Suprapubic skin (tissue), 4 donors: ENCODE measurements around the gene GRIA3. TPM values are rescaled to one million over a fixed set of nuclear protein-coding genes. Genes with fewer than 3 reads are reported as not detected.

Source experiments
- DNase-seq, 2 donors: peaks; one replicate each; pipeline ENCODE4 v3.0.0-alpha.2; 2019; ENCODE audit warnings: low spot score in 2 of 2
- H3K27ac ChIP-seq: fragments of 200-600 bp; sonication (generic); one replicate; pipeline ENCODE4 v1.5.1; 2019
- H3K27me3 ChIP-seq: fragments of 200-600 bp; sonication (generic); one replicate; pipeline ENCODE4 v1.5.1; 2019
- H3K36me3 ChIP-seq: fragments of 200-600 bp; sonication (generic); one replicate; pipeline ENCODE4 v1.5.1; 2019
- H3K4me1 ChIP-seq: fragments of 200-600 bp; sonication (generic); one replicate; pipeline ENCODE4 v1.5.1; 2019
- H3K4me3 ChIP-seq: fragments of 200-600 bp; sonication (generic); one replicate; pipeline ENCODE4 v1.5.1; 2019; ENCODE audit warnings: mild to moderate bottlenecking
- H3K9me3 ChIP-seq: fragments of 200-600 bp; sonication (generic); one replicate; pipeline ENCODE4 v1.5.1; 2019
- EP300 ChIP-seq: sonication (generic); formaldehyde crosslinking; IDR thresholded peaks from one replicate; pipeline ENCODE4 v1.6.1; 2017; ENCODE audit warnings: antibody characterized with exemption
- POLR2A ChIP-seq, 2 donors: fragments of 450-650 bp; IDR thresholded peaks; one replicate each; pipeline ENCODE4 v1.6.1; 2017; ENCODE audit warnings: antibody characterized with exemption in 2 of 2, mild to moderate bottlenecking in 2 of 2, moderate library complexity in 2 of 2
- POLR2AphosphoS5 ChIP-seq, 3 donors: sonication (generic); formaldehyde crosslinking; IDR thresholded peaks; one replicate each; pipeline ENCODE4 v1.6.1; 2017; ENCODE audit warnings: antibody characterized with exemption in 3 of 3
- WGBS: methylation state at CpG from one replicate; pipeline ENCODE4 v1.1.5; 2018; 5-methylcytosine and 5-hydroxymethylcytosine counted together
- total RNA-seq, 4 donors: library from RNA; depleted of rRNA; stranded (reverse); fragments of >200 nt; gene quantifications; one replicate each; pipeline ENCODE4 v1.1.0, GENCODE V29; 2016
- TF ChIP-seq, protein P1 (sequence below), 2 donors: fragments of 200-600 bp in 1 of 2; fragments of 450-650 bp in 1 of 2; sonication (generic) in 1 of 2; IDR thresholded peaks; one replicate each; pipeline ENCODE4 v1.5.1; 2016 to 2019; ENCODE audit warnings: antibody characterized with exemption in 2 of 2, mild to moderate bottlenecking in 1 of 2, moderate library complexity in 1 of 2

GRIA3 gene
- under 1 TPM in 3 of 4 donors, not detected in 1; 0.19 to 0.38 (median 0.29) TPM for total RNA-seq

DNA sequence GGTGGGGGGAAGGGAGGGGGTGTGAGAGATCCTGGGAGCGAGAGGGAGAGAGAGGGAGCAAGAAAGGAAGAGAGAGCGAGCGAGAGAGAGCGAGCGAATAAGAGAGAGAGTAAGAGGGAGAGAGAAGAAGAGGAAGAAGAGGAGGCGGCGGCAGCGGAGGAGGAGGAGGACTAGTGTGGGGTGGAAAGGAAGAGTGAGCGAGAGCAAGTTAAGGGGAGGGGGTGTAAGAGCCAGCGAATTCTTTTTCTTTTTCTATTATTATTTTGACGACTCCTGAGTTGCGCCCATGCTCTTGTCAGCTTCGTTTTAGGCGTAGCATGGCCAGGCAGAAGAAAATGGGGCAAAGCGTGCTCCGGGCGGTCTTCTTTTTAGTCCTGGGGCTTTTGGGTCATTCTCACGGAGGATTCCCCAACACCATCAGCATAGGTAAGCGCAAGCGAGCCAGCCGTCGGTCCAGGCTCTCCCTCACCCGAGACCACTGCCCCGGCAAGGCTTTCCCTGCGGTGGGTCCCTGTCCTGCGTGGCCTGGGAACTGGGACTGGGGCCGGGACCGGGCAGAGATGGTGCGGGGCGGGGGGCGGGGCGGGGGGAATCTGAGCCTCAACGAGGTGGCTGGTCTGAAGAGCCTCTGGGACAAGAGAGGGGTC lies at the start of gene GRIA3:
Gene GRIA3, plus strand, starts transcription at position 60 of the 647 bp plus-strand sequence. Its CDS starts 258 bp downstream, at position 318.
- H3K36me3 ChIP-seq = no peaks in the 10 kb centered on the region
- H3K27me3 ChIP-seq = peaks cover 4% of the 10 kb centered on the region
- 39% methylated on average over 31 of the region's 33 CpGs for WGBS
- peaks cover 5% of the 10 kb centered on the region for H3K4me1 ChIP-seq
- H3K4me3 ChIP-seq = peak within 1 kb of the TSS; percentile 44
- no peak within 1 kb of the TSS for H3K27ac ChIP-seq
- TF ChIP-seq POLR2AphosphoS5 (IDR thresholded peaks at IDR 0.05) (no peak), EP300 (no peak), POLR2A (IDR thresholded peaks at IDR 0.05) (no peak)
- TF ChIP-seq, protein P1, sequence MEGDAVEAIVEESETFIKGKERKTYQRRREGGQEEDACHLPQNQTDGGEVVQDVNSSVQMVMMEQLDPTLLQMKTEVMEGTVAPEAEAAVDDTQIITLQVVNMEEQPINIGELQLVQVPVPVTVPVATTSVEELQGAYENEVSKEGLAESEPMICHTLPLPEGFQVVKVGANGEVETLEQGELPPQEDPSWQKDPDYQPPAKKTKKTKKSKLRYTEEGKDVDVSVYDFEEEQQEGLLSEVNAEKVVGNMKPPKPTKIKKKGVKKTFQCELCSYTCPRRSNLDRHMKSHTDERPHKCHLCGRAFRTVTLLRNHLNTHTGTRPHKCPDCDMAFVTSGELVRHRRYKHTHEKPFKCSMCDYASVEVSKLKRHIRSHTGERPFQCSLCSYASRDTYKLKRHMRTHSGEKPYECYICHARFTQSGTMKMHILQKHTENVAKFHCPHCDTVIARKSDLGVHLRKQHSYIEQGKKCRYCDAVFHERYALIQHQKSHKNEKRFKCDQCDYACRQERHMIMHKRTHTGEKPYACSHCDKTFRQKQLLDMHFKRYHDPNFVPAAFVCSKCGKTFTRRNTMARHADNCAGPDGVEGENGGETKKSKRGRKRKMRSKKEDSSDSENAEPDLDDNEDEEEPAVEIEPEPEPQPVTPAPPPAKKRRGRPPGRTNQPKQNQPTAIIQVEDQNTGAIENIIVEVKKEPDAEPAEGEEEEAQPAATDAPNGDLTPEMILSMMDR (IDR thresholded peaks at IDR 0.05) = no peak
- DNase-seq = no peak
- H3K9me3 ChIP-seq = no peaks in the 10 kb centered on the region

DNA sequence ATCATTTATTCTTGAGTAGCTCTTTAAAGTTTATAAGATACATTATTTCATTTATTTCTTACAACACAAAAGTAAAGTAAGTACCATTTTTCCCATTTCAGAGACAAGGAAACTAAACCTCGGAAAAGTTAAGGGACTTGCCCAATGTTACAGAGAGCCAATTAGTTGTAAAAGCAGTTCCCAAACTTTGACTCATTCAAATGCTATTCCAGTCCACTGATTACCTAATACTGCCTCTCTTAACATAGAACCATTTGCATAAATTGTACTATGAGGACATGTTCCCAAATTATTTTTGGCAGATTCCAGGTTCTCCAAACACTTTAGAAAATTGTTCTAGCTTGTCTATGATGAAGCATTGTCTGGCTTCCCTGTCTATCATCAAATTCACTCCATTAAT lies 45.6 kb upstream of the GRIA3 start:
- no peaks in the 10 kb centered on the region for H3K9me3 ChIP-seq
- H3K27me3 ChIP-seq = no peaks in the 10 kb centered on the region
- no peak overlapping the region for H3K4me3 ChIP-seq
- 48% methylated on average over 1 of the region's 1 CpG for WGBS
- no peak for DNase-seq
- no peaks in the 10 kb centered on the region for H3K4me1 ChIP-seq
- no peak overlapping the region for H3K27ac ChIP-seq
- TF ChIP-seq, protein P1 (IDR thresholded peaks at IDR 0.05) = no peak
- no peak for TF ChIP-seq POLR2AphosphoS5 (IDR thresholded peaks at IDR 0.05)
- TF ChIP-seq POLR2A (IDR thresholded peaks at IDR 0.05) = no peak
- no peak for TF ChIP-seq EP300
- H3K36me3 ChIP-seq = no peaks in the 10 kb centered on the region

DNA sequence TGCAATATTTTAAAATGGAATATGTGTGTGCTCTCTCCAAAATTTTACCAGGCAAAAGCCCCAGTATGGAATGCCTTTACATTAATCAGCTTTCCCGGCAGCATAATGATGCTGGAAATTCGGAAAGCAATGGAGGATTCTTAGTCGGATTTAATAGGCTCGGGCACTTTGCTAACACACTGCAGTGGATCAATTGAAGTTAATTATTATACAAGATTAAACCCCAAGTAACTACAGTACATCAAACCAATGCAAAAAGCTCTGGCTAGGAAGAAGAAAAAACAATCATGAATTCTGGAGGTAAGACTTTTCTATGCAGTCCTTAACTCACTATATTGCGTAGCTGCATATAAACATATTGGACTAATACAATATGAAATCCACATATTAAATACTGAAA lies 43.6 kb upstream of the GRIA3 start:
- TF ChIP-seq, protein P1 (IDR thresholded peaks at IDR 0.05) = no peak
- no peak for TF ChIP-seq POLR2AphosphoS5 (IDR thresholded peaks at IDR 0.05)
- no peak for TF ChIP-seq EP300
- no peak for TF ChIP-seq POLR2A (IDR thresholded peaks at IDR 0.05)
- 84% methylated on average over 5 of the region's 5 CpGs for WGBS
- Histone ChIP-seq H3K4me1 (no peaks in the 10 kb centered on the region), H3K27ac (no peak overlapping the region), H3K27me3 (no peaks in the 10 kb centered on the region), H3K36me3 (no peaks in the 10 kb centered on the region), H3K4me3 (no peak overlapping the region), H3K9me3 (no peaks in the 10 kb centered on the region)
- DNase-seq = no peak

DNA sequence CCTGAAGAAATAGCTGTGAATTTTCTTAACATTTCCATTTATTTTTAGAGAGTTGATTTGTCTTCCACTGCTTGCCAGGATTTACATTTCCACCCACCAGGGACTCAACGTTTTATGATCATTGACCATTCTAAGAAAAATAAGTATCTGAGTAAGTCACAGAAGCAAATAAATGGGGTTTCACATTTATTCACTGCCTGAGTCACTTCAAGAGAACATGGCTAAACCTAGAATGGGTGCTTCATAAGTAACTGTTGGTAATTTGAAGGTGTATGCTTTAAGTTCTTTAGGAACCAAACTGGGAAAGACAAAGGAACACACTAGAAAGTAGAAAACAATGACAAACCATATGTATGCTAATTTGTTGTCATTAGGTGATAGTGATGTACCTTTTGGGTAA lies 43.2 kb upstream of the GRIA3 start:
- no peaks in the 10 kb centered on the region for H3K36me3 ChIP-seq
- no peaks in the 10 kb centered on the region for H3K27me3 ChIP-seq
- no peaks in the 10 kb centered on the region for H3K4me1 ChIP-seq
- no peak overlapping the region for H3K4me3 ChIP-seq
- TF ChIP-seq POLR2A (IDR thresholded peaks at IDR 0.05) (no peak), EP300 (no peak), POLR2AphosphoS5 (IDR thresholded peaks at IDR 0.05) (no peak)
- TF ChIP-seq, protein P1 (IDR thresholded peaks at IDR 0.05) = no peak
- H3K9me3 ChIP-seq = no peaks in the 10 kb centered on the region
- H3K27ac ChIP-seq = no peak overlapping the region
- WGBS = 26% methylated on average over 1 of the region's 1 CpG
- DNase-seq = no peak

DNA sequence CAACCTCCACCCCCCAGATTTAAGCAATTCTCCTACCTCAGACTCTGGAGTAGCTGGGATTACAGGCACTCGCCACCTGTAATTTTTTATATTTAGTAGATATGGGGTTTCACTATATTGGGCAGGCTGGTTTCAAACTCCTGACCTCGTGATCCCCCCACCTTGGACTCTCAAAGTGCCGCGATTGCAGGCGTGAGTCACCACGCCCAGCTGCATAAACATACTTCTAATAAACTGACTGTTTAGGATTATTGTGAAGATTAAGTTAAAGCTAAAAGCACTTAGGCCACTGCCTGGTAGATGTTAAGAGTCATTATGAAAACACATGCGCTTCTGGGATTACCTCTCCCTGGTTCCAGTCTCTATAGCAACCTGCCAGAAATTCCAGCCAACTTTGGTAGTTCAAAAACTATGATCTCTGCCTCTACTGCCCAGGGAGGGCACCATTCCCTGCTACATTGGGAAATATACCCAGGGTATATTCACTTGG lies 30.2 kb upstream of the GRIA3 start:
- no peak overlapping the region for H3K4me3 ChIP-seq
- no peaks in the 10 kb centered on the region for H3K36me3 ChIP-seq
- no peaks in the 10 kb centered on the region for H3K4me1 ChIP-seq
- WGBS = 68% methylated on average over 7 of the region's 7 CpGs
- TF ChIP-seq, protein P1 (IDR thresholded peaks at IDR 0.05) = no peak
- TF ChIP-seq EP300 (no peak), POLR2AphosphoS5 (IDR thresholded peaks at IDR 0.05) (no peak), POLR2A (IDR thresholded peaks at IDR 0.05) (no peak)
- H3K27me3 ChIP-seq = no peaks in the 10 kb centered on the region
- H3K9me3 ChIP-seq = no peaks in the 10 kb centered on the region
- H3K27ac ChIP-seq = no peak overlapping the region
- no peak for DNase-seq
